Mammary epithelial cell (primary cell): ENCODE results near the gene TUBB4A.

Experiments
- CTCF ChIP-seq, 2 donors: IDR thresholded peaks in 1 of 2; conservative IDR thresholded peaks in 1 of 2; 2 replicates each; pipeline ENCODE4 v1.5.1; 2011 to 2012; ENCODE audit warnings: inconsistent platforms in 2 of 2, low read length in 2 of 2, mild to moderate bottlenecking in 2 of 2, control low read depth in 1 of 2, low read depth in 1 of 2; ENCODE audit not compliant: insufficient read depth in 1 of 2; ENCODE audit errors: extremely low read depth in 1 of 2
- EZH2 ChIP-seq: IDR thresholded peaks from 2 replicates; pipeline ENCODE4 v1.6.1; 2012; ENCODE audit warnings: low read length, inconsistent platforms, borderline replicate concordance

DNA sequence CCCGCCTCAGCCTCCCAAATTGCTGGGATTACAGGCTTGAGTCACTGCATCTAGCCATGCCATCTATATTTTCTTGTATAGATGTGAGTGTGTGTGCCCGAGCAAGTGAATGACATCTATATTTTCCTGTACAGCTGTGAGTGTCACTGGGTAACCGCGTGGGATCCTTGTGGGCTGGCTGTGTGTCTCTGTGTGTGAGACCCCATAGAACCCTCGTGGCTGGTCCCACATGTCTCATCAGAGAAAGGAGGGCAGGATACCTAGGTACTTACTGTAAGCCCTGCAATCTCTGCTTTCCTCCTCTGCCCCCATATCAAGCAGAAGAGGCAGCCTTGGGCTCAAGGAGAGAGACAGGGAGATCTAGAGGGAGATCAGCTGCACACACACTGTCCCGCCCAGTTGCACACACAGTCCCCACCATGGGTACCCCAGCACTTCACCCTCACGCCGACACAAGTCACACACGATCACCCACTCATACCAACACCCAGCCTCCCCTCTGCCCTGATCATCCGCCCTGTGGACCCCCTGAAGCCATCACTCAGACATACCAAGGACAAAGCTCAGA, 21.2 kb downstream of the TUBB4A start:
- TF ChIP-seq EZH2 (no peak), CTCF (conservative IDR thresholded peaks at IDR 0.05 in 1 of 2, IDR thresholded peaks at IDR 0.05 in 1 of 2; ENCODE audit: extremely low read depth in 1 of 2, insufficient read depth in 1 of 2, low read depth in 1 of 2, low read length in 2 of 2) (no peak)
